SK-N-SH treated with all-trans-retinoic acid at 6 μM for 48 hours (cell line): ENCODE results near the gene USP4.

Experiments
- ATAC-seq: fragments of 200-7000 bp; cut with Tn5 transposase; 3 replicates; pipeline ENCODE4 v1.9.1; 2020; ENCODE audit warnings: mild to moderate bottlenecking, moderate library complexity
- BACH2 ChIP-seq: fragments of 250-450 bp; sonication (Bioruptor Pico); IDR thresholded peaks from 2 replicates; pipeline ENCODE4 v1.9.0; 2021; ENCODE audit warnings: mild to moderate bottlenecking, borderline replicate concordance
- CSDC2 ChIP-seq: fragments of 250-450 bp; sonication (Bioruptor Pico); IDR thresholded peaks from 2 replicates; pipeline ENCODE4 v1.5.0; 2020; ENCODE audit warnings: mild to moderate bottlenecking, moderate library complexity
- ESRRG ChIP-seq: fragments of 250-450 bp; sonication (Bioruptor Pico); IDR thresholded peaks from 2 replicates; pipeline ENCODE4 v1.6.1; 2021; ENCODE audit warnings: mild to moderate bottlenecking
- GLIS3 ChIP-seq: fragments of 250-450 bp; sonication (Bioruptor Pico); IDR thresholded peaks from 2 replicates; pipeline ENCODE4 v1.5.0; 2020; ENCODE audit warnings: mild to moderate bottlenecking, moderate library complexity
- ISL1 ChIP-seq: fragments of 250-450 bp; sonication (Bioruptor Pico); IDR thresholded peaks from 2 replicates; pipeline ENCODE4 v2.1.2; 2022; ENCODE audit warnings: mild to moderate bottlenecking, moderate library complexity
- OSR1 ChIP-seq: fragments of 250-450 bp; sonication (Bioruptor Pico); IDR thresholded peaks from 2 replicates; pipeline ENCODE4 v1.8.0; 2022; ENCODE audit warnings: moderate library complexity, mild to moderate bottlenecking, inconsistent platforms
- PPARA ChIP-seq: fragments of 250-450 bp; sonication (Bioruptor Pico); IDR thresholded peaks from 2 replicates; pipeline ENCODE4 v1.5.0; 2020; ENCODE audit warnings: mild to moderate bottlenecking, borderline replicate concordance
- SNAI2 ChIP-seq: fragments of 250-450 bp; sonication (Bioruptor Pico); IDR thresholded peaks from 2 replicates; pipeline ENCODE4 v1.5.0; 2020; ENCODE audit warnings: mild to moderate bottlenecking, moderate library complexity
- TCF4 ChIP-seq: fragments of 250-450 bp; sonication (Bioruptor Pico); IDR thresholded peaks from 2 replicates; pipeline ENCODE4 v1.8.0; 2021; ENCODE audit warnings: mild to moderate bottlenecking, moderate library complexity, borderline replicate concordance
- TOX ChIP-seq: fragments of 250-450 bp; sonication (Bioruptor Pico); IDR thresholded peaks from 2 replicates; pipeline ENCODE4 v1.8.0; 2021; ENCODE audit warnings: mild to moderate bottlenecking, moderate library complexity, borderline replicate concordance
- ZC3H10 ChIP-seq: fragments of 250-450 bp; sonication (Bioruptor Pico); IDR thresholded peaks from 2 replicates; pipeline ENCODE4 v1.5.1; 2021; ENCODE audit warnings: mild to moderate bottlenecking, moderate library complexity
- ZFP30 ChIP-seq: fragments of 450-650 bp; formaldehyde crosslinking; IDR thresholded peaks from 2 replicates; pipeline ENCODE4 v1.5.0; 2022; ENCODE audit warnings: mild to moderate bottlenecking, moderate library complexity
- ZNF565 ChIP-seq: fragments of 450-650 bp; formaldehyde crosslinking; conservative IDR thresholded peaks from 2 replicates; pipeline ENCODE4 v1.5.0; 2020; ENCODE audit warnings: low read depth, mild to moderate bottlenecking, moderate library complexity
- ZNF70 ChIP-seq: fragments of 450-650 bp; formaldehyde crosslinking; IDR thresholded peaks from 2 replicates; pipeline ENCODE4 v1.5.0; 2020; ENCODE audit warnings: mild to moderate bottlenecking, moderate library complexity
- TF ChIP-seq, protein P1 (sequence below): fragments of 250-450 bp; sonication (Bioruptor Pico); IDR thresholded peaks from 2 replicates; pipeline ENCODE4 v1.8.0; 2021; ENCODE audit warnings: low read depth, mild to moderate bottlenecking, moderate library complexity, borderline replicate concordance
- TF ChIP-seq, protein P2 (sequence below): fragments of 250-450 bp; sonication (Bioruptor Pico); IDR thresholded peaks from 2 replicates; pipeline ENCODE4 v1.5.1; 2020; ENCODE audit warnings: low read depth, mild to moderate bottlenecking, moderate library complexity
- TF ChIP-seq, protein P3 (sequence below): fragments of 250-450 bp; sonication (Bioruptor Pico); IDR thresholded peaks from 2 replicates; pipeline ENCODE4 v1.5.0; 2020; ENCODE audit warnings: mild to moderate bottlenecking, moderate library complexity
- TF ChIP-seq, protein P4 (sequence below): fragments of 250-450 bp; sonication (Bioruptor Pico); IDR thresholded peaks from 2 replicates; pipeline ENCODE4 v1.8.0; 2020; ENCODE audit warnings: mild to moderate bottlenecking, moderate library complexity, borderline replicate concordance

Gene USP4

DNA sequence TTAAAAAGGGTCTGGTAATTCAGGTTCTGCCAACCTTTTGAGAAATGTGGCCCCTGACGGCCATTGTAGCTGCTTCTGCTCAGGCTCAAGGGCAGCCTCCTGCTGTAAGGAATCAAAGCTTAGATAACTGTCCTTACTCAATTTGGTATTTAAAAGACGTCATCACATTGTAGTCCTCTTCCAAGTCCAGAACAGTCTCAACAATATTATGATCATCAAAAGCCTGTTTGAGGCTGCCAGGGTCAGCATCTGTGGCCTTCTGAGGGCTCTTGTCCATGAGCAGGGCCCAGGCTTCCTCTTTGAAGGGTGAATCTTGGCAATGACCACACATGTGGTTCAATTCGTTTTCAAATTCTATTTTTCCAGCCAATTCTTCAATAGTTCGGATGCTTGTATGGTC is 68.8 kb downstream of the USP4 start:
- TF ChIP-seq BACH2 (CRISPR knock-in tag) = no peak
- TF ChIP-seq ISL1 (CRISPR knock-in tag) = no peak
- TF ChIP-seq, protein P1, sequence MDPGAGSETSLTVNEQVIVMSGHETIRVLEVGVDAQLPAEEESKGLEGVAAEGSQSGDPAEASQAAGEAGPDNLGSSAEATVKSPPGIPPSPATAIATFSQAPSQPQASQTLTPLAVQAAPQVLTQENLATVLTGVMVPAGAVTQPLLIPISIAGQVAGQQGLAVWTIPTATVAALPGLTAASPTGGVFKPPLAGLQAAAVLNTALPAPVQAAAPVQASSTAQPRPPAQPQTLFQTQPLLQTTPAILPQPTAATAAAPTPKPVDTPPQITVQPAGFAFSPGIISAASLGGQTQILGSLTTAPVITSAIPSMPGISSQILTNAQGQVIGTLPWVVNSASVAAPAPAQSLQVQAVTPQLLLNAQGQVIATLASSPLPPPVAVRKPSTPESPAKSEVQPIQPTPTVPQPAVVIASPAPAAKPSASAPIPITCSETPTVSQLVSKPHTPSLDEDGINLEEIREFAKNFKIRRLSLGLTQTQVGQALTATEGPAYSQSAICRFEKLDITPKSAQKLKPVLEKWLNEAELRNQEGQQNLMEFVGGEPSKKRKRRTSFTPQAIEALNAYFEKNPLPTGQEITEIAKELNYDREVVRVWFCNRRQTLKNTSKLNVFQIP = no peak
- no peak for TF ChIP-seq SNAI2 (CRISPR knock-in tag)
- no peak for TF ChIP-seq ZNF70 (CRISPR knock-in tag)
- TF ChIP-seq CSDC2 (CRISPR knock-in tag) = no peak
- TF ChIP-seq, protein P2, sequence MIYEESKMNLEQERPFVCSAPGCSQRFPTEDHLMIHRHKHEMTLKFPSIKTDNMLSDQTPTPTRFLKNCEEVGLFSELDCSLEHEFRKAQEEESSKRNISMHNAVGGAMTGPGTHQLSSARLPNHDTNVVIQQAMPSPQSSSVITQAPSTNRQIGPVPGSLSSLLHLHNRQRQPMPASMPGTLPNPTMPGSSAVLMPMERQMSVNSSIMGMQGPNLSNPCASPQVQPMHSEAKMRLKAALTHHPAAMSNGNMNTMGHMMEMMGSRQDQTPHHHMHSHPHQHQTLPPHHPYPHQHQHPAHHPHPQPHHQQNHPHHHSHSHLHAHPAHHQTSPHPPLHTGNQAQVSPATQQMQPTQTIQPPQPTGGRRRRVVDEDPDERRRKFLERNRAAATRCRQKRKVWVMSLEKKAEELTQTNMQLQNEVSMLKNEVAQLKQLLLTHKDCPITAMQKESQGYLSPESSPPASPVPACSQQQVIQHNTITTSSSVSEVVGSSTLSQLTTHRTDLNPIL (CRISPR knock-in tag) = no peak
- no peak for TF ChIP-seq GLIS3 (CRISPR knock-in tag)
- no peak for TF ChIP-seq TCF4
- no peak for TF ChIP-seq ZC3H10
- TF ChIP-seq, protein P3, sequence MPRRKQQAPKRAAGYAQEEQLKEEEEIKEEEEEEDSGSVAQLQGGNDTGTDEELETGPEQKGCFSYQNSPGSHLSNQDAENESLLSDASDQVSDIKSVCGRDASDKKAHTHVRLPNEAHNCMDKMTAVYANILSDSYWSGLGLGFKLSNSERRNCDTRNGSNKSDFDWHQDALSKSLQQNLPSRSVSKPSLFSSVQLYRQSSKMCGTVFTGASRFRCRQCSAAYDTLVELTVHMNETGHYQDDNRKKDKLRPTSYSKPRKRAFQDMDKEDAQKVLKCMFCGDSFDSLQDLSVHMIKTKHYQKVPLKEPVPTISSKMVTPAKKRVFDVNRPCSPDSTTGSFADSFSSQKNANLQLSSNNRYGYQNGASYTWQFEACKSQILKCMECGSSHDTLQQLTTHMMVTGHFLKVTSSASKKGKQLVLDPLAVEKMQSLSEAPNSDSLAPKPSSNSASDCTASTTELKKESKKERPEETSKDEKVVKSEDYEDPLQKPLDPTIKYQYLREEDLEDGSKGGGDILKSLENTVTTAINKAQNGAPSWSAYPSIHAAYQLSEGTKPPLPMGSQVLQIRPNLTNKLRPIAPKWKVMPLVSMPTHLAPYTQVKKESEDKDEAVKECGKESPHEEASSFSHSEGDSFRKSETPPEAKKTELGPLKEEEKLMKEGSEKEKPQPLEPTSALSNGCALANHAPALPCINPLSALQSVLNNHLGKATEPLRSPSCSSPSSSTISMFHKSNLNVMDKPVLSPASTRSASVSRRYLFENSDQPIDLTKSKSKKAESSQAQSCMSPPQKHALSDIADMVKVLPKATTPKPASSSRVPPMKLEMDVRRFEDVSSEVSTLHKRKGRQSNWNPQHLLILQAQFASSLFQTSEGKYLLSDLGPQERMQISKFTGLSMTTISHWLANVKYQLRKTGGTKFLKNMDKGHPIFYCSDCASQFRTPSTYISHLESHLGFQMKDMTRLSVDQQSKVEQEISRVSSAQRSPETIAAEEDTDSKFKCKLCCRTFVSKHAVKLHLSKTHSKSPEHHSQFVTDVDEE (CRISPR knock-in tag) = no peak
- TF ChIP-seq PPARA (CRISPR knock-in tag) = no peak
- no peak for TF ChIP-seq TOX (CRISPR knock-in tag)
- no peak for TF ChIP-seq OSR1 (CRISPR knock-in tag)
- no peak for TF ChIP-seq ZNF565
- ATAC-seq = no peak

DNA sequence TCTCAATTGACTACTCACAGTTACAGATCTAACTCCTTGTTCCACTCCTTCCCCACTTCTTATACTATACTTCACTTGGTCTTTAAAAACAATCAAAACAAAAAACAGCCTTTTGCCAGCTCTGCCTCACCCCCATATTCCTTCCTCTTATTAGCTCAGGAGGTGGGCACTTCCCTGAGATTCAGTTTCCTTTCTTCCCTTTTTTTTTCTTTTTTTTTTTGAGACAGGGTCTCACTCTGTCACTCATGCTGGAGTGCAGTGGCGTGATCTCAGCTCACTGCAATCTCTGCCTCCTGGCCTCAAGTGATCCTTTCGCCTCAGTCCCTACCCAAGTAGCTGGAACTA is 69.7 kb downstream of the USP4 start:
- TF ChIP-seq SNAI2 (CRISPR knock-in tag) = no peak
- TF ChIP-seq ZFP30 (CRISPR knock-in tag) = no peak
- TF ChIP-seq BACH2 (CRISPR knock-in tag) = no peak
- TF ChIP-seq, protein P2 (CRISPR knock-in tag) = no peak
- TF ChIP-seq, protein P3 (CRISPR knock-in tag) = no peak
- TF ChIP-seq, protein P1 = no peak
- no peak for TF ChIP-seq ISL1 (CRISPR knock-in tag)
- no peak for TF ChIP-seq ESRRG (CRISPR knock-in tag)
- TF ChIP-seq, all 23 proteins: peak for 0
- no peak for ATAC-seq

DNA sequence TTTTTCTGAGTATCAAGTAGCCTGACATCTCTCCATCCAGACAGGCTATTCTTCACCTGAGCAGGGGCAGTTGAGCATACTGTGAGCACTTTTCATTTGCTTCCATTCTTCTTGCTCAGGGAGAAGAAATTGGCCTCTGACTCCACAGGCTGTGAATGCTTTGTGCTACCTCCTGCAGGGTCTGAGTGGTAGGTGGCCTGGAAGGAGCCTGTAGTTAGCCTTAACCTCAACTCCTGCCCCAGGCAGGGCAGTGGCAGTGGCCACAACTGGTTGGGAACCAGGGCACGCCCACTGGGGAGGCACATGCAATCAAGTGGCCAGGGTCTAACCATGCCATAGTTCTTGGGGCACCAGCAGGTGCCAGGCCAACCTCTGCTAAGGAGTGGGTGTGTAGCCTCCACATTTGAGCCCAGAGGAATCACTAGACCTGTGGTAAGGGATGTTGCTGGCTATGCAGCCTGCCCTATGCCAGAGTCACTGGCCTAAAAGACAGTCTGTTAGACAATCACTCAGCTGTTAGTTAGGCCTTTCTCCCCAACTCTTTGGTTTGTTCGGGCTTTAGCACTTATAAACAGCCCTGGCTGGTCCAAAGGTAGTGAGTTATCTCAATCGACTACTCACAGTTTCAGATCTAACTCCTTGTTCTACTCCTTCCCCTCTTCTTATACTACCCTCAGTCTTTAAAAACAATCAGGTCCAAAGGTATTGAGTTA is 70.3 kb downstream of the USP4 start:
- no peak for ATAC-seq
- TF ChIP-seq OSR1 (CRISPR knock-in tag) (no peak), GLIS3 (CRISPR knock-in tag) (no peak), ZC3H10 (no peak)
- TF ChIP-seq, protein P4, sequence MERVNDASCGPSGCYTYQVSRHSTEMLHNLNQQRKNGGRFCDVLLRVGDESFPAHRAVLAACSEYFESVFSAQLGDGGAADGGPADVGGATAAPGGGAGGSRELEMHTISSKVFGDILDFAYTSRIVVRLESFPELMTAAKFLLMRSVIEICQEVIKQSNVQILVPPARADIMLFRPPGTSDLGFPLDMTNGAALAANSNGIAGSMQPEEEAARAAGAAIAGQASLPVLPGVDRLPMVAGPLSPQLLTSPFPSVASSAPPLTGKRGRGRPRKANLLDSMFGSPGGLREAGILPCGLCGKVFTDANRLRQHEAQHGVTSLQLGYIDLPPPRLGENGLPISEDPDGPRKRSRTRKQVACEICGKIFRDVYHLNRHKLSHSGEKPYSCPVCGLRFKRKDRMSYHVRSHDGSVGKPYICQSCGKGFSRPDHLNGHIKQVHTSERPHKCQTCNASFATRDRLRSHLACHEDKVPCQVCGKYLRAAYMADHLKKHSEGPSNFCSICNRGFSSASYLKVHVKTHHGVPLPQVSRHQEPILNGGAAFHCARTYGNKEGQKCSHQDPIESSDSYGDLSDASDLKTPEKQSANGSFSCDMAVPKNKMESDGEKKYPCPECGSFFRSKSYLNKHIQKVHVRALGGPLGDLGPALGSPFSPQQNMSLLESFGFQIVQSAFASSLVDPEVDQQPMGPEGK = no peak
- TF ChIP-seq, protein P2 (CRISPR knock-in tag) = no peak
- TF ChIP-seq, protein P3 (CRISPR knock-in tag) = no peak
